HG02588 (cell line): ENCODE data around the gene PACRG.

Experiments used
- ATAC-seq: cut with Tn5 transposase; IDR thresholded peaks from one replicate; pipeline ENCODE4 v1.9.1; 2021; ENCODE audit warnings: mild to moderate bottlenecking, moderate library complexity; ENCODE audit not compliant: unreplicated experiment

PACRG gene

DNA sequence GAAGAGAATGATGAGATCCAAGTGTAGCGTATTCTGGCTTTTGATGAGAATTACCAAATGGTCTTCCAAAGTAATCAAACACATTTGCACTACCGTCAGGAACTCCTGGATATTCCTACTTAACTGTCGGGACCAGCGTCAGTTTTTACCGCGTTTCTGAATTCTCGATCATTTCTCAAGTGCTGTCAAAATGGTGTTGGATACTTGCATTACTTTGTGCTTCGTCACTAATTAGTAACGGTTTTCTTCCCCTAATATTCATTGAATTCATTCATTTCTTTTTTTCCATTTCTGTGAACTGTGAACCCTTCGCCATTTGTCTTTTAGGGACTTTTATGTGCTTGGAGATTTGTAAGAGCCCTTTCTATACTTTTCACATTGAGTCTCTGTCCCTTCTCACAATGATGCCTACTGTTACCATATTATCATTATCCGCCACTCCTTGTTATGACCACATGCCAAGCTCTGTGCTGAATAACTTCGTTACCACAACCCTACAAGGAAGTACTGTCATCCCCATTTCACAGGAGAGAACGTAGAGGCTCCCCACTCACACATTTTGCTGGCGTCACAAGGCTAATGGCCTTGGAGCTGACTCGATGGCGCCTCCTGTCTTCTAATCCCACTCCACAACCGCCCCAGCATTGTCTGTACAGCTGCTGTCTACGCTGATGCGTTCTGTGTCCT is 612.6 kb downstream of the PACRG start:
- ATAC-seq: no peak

DNA sequence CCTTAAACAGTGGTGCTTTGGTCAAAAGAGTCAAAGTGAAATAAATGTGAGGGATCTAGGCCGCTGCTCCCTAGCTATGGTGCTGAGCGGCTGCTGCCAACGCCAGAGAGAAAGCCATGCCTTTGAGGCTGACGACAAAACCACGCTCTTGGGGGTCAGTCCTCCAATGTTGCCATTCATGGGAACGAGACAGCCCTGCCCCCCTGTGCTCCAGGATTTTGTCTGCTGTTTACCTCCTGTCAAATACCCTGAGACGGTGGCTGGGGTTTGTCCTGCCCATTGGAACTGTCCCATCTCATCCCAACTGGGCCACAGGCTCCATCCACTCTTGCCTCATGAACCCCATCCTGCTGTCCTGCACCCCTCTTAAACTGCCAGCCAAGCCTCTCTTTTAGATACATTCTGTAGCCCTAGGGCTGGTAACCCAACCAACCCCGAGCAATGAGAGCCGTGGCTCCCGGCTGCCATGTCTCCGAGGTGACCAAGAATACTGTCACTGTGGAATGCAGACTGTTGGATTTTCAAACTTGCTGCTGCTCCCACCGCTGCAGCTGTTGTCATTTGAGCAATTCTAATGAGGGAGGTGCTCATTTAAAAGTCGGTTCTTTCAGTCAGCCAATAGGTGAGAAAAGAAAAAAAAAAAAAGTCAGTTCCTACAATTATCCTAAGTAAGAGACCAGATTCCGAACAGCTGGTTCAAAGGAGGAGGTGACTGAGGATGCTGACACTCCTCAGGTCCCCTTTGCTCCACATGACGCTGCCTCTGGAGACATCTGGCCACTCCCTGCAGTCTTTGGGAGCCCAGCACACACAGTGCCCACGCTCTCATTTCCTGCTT is 613.7 kb downstream of the PACRG start:
- ATAC-seq: no peak

DNA sequence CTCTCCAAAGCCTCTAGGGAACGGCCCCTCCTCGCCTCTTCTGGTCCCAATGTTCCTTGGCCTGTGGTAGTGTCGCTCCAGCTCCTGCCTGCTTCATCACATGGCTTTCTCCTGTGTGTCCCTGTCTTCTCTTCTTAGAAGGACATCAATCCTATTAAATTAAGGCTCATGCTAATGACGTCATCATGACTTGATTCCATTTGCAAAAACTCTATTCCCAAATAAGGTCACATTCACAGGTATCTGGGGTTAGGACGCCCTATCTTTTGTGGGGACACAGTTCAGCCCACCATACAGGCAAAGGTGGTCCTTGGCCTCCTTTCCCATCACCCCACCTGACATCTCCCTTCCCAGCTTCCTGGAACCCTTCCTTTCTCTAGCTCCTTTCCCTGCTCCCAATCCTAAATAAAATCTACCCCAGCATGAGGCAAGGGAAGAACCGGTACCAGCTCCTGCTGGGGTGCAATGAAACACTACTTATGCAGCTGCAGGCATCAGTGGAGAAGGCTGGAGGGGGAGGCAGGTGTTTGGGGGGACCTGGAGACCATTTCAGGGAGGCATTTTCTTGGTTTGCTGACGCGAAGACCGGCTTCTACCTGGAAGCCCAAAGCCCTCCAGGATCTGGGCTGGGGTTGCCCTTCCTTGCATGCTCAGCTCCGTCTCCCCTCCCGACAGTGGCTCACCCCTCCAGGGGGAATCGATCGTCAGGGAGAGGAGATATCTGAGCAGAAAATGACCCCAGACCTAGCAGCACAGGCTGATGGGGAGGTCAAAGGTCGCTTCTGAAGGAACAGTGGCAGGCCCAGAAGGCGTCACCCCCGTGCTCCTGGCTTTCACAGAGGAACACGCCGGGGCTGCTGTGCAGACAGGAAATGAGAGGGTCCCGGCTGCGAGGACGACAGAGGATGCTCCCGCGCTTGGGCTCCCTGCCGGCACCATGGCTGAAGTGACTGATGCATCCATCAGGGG is 615.1 kb downstream of the PACRG start:
- ATAC-seq: no peak

DNA sequence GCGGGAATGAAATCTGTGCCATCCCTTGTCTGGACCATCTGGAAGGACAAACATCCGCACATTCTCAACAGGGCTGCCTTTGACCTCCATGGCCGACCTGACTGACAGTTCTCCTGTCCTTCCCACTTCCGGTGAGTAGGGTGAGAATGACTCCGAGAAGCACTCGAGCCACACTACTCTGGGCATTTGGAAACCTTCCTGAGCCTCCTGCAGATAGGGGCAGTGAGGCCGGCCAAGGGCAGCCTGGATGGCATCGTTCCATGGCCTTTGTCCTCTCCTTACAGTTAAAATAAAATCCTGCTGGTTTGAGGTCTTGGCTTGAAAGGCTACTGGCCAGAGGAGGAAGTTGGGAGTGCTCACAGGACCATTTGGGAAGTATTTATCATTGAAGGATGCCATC is 615.8 kb downstream of the PACRG start:
- ATAC-seq: no peak

DNA sequence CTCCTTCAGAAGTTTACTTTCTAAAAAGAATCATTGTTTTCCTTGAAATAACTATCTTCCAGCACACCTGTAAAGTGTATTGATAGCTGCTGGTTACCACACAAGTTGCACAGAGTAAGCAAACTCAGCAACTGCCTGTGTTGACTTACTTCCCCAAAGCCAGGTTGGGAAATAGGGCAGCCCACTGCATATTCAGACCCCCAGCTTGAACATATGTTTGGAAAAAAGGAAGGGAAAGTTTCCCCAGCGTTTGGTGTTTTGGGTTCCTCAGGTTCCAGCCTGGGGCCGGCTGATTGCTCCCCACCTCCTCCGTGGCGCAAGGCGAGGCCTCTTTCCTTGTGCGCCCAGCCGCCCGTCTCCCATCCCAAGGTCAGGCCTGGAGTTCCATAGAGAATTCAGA is 616.6 kb downstream of the PACRG start:
- no peak for ATAC-seq

DNA sequence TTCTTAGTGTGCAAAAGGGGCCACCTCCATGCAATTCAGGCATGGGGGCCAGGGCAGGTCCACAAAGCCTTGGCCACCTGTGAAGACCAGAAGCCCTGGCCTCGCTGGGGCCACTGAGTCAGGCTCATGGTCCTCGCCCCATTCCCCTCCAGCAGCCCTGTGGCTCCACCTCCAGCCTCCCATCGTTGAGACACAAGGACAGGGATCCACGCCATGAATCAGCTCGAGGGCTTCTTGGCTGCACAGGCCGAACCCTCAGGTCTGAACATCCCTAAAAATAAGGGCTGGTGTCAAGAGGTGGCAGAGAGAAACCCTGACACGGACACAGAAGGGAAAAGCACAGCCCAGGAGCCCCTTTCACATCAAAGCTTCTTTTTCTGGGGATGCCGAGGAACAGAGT is 618.2 kb downstream of the PACRG start:
- ATAC-seq: no peak

DNA sequence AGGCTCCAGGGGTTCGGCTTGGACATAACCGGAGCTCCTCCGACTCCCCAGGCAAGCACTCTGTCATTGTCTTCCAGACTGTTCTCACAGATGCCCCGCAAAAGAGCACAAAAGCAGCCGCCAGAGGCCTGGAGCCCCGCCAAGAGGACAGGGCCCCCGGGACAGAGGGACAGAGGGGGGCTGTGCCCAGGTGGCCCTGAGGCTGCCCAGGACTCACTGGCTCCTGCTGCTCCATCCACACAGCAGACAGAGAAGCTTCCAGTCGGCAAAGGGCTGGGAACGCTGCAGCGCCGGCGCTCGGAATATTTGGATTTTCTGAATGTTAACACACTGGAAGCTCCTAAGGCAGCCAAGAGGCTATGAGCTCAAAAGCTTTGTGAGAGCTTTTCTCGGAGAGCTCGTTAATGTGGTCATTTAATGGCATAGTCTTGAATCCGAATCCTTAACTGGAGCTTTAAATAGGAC is 618.8 kb downstream of the PACRG start:
- no peak for ATAC-seq

DNA sequence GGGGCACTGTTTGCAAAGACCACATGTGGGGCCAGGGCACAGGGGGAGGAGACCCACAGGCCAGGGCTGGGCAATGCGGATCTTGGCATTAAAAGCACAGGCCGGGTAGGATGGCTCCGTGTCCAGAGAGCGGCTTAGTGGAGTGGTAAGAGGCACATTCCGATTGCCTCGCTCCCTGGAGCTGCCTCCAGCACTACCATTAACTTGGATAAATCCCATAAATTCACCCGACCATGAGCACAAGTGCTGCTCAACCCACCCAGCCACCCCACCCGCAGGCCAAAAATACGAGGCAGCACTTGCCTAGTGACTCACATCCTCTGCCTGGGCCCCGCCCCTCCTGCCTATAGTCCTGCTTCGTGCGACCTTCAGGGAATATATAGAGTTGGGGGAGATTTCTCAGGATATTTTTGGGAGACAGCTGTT is 619.3 kb downstream of the PACRG start:
- no peak for ATAC-seq

DNA sequence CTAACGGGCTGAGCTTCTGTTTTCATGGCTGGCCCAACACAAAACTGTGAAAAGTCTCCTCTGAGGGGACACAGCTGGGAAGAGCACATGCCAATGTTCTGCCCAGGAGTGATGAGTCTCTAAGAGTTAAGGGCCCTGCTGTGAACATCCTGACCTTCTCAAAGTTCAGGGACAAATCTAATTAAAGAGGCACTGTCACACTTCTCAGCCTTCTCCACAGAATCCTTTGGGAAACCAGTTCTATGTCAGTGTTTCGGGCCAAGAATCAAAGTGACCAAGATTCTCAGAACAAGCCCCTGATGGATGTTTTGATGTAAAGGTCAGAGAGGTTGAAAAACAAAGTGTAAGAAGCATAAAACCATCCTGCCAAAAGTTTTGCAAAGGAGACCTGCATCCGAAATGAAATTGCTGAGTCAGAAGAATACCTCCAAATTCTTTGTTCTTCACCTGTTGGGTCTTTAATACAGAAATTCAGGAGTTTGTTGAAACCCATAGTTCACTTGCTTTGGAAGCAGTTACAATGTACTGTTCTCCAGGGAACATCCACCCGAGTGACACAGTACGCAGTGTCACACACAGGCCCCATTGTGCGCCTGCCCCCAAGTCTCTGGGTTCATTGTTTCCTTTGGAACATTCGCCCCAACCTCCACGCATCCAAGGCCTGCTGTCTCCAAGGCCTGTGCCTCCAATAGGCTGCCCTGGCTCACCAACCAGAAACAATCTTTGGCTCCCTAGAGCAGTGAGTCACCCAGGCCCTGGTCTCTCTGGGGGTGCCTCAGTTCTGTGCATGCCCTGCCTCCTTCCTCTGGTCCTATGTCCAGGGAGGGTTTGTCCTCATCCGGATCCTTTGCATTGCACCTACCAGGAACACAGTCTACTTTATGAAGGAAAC is 621.3 kb downstream of the PACRG start:
- no peak for ATAC-seq

DNA sequence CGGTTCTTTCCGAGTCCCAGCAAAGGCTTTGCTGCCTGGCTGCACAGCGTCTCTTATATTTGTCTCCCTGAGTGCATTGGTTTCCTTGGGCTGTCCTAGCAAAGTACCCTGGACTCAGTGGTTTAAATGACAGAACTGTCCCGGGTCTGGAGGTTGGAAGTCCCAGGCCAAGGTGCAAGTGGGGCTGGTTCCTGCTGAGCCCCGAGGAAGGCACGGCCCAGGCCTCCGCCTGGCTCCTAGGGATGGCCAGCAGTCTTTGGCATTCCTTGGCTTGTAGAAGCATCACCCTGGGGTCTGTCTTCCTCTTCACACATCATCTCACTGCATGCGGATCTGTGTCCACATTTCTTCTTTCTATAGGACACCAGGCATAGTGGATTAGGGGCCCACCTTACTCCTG is 621.9 kb downstream of the PACRG start:
- no peak for ATAC-seq

DNA sequence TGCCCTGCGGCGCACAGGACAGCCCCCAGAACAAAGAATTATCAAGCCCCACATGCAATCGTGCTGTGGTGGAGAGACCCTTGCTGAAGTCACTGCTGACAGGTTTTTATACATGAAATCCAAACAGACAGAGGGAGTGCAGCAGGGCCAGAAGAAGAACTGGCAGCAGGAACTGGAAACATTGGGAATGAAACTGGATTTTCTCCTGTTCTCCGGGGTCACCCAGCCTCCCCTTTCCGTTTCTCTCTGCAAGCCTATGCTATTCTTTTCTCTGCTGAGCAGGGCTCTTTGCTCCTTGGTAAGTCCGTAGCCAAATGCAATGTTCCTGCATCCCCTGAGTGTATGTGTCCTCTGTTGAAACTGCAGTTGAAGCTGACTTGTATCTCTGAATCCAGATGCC is 623.2 kb downstream of the PACRG start:
- no peak for ATAC-seq

DNA sequence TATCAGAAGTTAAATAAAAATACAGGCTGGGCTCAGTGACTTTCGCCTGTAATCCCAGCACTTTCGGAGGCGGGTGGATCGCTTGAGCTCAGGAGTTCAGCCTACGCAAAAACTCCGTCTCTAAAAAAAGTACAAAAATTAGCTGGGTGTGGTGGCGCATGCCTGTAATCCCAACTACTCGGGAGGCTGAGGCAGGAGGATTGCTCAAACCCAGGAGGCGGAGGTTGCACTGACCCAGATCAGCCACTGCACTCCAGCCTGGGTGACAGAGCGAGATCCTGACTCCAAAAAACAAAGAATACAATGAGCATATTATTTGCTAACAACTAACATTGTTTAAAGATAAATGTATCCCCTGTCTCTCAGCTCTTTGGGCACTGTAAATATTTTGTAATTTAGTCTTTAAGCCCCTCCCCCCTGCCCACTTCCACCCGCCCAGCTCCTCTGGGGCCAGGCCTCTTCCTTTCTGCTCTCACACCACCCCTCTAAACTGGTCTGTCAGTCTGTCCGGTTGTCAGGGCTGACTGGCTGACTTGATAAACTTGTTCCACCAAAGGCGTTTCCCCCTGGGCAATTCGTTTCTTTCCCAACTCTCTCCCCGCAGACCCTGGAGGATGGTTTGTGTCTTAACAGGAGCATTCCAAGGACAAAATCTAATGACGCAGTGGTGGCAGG is 624.4 kb downstream of the PACRG start:
- no peak for ATAC-seq

DNA sequence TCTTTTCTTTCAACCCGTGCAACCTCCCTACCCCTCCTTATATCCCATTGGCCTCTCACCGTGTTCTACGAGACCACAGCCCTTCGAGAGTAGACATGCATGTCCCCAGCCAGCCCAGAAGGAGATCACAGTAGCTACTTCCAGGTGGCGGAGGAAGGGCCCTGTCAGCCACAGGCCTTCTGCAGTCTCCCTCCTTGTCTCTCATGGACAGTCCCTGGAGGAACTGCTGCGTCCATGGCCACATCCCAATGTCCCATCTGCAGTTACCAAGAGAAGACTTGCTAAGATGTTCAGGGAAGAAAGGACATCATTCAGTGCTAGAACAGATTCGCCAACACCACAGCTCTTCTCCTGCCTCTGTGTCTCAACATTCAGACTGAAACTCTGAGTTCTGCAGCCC is 625.2 kb downstream of the PACRG start:
- ATAC-seq: no peak

DNA sequence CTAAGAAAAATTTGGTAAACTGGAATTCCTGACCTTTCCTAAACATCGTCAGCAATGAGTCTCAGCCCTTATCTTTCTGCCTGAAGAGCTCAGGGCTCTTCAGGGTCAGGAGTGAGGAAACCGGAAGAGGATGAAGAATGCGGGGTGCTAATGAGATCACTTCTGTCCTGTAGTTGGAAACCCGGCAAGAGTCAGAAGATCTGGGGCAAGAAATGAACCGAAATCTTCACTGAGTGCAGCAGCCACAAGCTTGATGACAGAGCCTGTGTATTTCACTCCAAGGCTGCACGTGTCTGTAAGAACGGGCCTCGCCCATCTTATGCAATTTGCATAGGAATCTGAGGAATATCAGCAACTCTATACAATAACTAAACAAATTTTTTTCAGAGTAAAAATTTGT is 626.3 kb downstream of the PACRG start:
- ATAC-seq: no peak

DNA sequence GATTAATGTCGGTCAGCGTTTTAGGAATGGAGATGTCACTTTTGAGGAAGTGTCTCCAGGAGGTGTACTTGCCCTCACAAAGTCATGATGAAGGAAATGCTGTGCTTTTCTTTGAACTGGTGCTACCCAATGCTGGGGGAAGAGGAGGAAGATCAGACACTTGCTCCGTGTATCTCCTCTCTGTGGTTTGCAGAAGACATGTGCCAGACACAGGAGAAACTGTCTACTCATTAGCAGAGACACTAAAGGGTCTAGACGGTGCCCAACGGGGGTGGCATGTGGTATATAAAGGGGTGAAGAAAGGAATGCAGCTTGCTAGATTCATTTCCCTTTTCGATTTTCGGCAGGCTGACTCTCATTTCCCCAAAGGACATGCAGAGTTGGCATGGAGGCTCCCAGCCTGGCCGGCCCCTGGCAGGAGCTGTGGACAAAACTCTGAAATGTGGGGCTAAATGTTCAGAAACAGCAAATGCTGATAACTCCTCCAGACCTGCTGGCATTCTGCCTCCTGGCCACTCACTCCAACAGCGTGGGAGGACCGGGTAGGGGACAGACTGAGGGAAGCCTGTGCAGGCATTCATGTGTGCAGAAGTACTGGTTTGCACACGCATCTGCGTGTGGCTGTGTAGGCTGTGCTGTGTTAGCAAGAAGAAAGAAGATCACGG is 627.1 kb downstream of the PACRG start:
- peak; percentile 64 for ATAC-seq

DNA sequence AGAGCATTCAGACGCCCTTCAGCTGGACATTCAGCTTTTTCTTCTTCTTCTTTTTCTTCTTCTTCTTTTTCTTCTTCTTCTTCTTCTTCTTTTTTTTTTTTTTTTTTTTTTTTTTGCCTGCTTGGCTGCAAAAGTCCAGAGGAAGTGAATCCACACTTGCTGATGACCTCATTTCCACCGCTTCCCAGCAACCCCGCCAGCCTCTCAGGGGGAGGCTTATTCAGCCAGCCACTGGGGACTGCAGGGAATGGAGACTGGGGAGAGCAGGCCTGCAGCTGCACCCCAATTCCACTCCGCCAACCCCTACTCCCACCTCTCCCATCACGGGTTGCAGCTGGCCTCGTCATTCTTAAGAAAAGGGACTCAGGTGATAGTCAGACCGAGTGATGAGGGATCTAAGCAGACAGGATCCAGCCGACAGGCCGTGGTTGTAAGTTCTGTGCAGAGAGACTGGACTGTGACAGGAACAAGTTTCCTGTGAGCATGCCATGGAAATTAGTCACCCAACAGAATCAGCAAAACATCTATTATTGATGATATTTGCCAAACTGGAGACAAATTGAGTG is 627.7 kb downstream of the PACRG start:
- ATAC-seq: peak; percentile 27

DNA sequence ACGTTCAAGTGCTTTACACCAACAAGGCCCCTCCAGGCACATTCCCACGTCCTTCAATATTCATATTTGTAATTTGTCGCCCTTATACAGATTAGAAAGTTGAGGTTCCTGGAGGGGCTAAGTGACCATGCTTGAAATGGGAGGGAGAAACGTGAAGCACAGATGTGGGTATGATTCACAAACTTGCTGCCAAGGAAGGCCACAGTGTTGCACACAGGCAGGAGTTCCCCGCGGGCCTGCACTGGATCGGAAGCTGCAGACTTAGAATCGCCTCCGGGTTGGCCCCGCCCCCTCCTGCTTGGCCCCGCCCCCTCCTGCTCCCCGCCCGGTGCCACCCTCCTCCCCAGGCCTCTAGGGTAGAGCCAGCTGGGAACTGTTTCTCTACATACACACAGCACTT is 628.5 kb downstream of the PACRG start:
- ATAC-seq: no peak

DNA sequence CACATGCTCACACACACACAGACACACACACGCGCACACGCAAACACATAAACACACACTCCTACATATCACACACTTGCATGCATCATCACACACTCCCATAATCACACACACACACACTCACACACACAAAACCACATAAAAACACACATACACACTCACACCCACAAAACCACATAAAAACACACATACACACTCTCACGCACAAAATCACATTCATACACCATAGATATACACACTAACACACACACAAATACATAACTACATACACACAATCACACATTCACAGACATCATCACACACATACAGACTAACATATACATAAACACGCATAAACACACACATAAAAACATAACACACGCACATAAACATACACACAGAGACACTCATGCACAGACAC is 629.0 kb downstream of the PACRG start:
- ATAC-seq: no peak

DNA sequence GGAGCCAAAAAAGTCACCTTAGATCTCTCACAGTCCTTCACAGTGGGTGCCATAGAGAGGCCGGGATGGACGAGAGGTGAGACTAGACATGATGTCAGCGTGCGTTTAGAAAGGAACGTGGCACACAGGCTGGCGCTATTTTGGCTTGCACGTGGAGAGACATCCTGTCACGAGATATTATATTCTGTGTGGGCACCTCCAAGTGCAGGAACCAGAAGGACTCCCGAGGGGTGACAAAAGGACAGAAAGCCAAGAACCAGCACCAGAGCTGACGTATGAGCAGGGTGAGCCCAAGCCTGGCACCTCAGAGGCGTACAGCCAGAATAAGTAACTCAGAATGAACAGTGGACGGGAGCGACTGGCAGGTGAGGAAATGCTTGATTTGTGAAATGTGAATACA is 636.9 kb downstream of the PACRG start:
- no peak for ATAC-seq
